ENCODE measurements around the gene FGF12. TPM values are rescaled to one million over a fixed set of nuclear protein-coding genes. Genes with fewer than 3 reads are reported as not detected.

The FGF12 gene
- total RNA-seq, 1 donor from 2014 or later: not detected

- Mint-ChIP-seq H3K27me3 (ENCODE audit: low read depth) (peaks cover 14% of the 10 kb centered on the region), H3K36me3 (ENCODE audit: low read depth) (no peaks in the 10 kb centered on the region), H3K4me3 (ENCODE audit: low read depth) (no peak overlapping the region), H3K27ac (no peak overlapping the region), H3K4me1 (ENCODE audit: low read depth) (no peaks in the 10 kb centered on the region), H3K9me3 (no peaks in the 10 kb centered on the region)
- DNase-seq (ENCODE audit: low spot score): no peak
- intact Hi-C loops (cut with micrococcal nuclease): no loop called here
Observed at GRCh38 chr3:192570315-192570714, 157.0 kb downstream of the FGF12 start.

- no peaks in the 10 kb centered on the region for H3K9me3 Mint-ChIP-seq
- H3K4me1 Mint-ChIP-seq (ENCODE audit: low read depth): no peaks in the 10 kb centered on the region
- no peak overlapping the region for H3K27ac Mint-ChIP-seq
- DNase-seq (ENCODE audit: low spot score): peak; percentile 31
- intact Hi-C loops (cut with micrococcal nuclease): loop anchor here (1.0 to 5.0 kb wide), 3 partner anchors 237 to 1006 kb away; no protein-coding TSS in a partner anchor
- H3K27me3 Mint-ChIP-seq (ENCODE audit: low read depth): peaks cover 11% of the 10 kb centered on the region
- H3K4me3 Mint-ChIP-seq (ENCODE audit: low read depth): no peak overlapping the region
- H3K36me3 Mint-ChIP-seq (ENCODE audit: low read depth): no peaks in the 10 kb centered on the region
Observed at GRCh38 chr3:192566706-192567290, 160.5 kb downstream of the FGF12 start.

DNA sequence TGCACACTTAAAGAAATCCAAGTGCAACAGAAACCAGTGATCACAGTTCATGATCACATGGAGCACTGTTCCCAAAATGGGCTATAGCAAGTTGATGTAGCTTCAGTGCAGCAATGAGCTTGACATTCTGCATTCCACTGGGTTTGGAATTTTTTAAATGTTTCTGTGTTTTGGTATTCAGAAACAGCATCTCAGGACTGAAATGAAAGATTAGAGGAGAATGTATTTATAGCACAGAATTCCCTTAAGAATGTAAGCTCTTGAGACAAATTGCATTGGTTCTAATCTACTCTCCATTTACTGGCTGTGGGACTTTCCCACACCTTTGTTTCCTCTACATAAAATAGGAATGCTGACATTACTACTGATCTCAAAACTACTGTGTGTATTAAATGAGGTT is 162.7 kb downstream of the FGF12 start:
- H3K4me1 Mint-ChIP-seq (ENCODE audit: low read depth): no peaks in the 10 kb centered on the region
- intact Hi-C loops (cut with micrococcal nuclease): loop anchor here (5.0 kb wide), 1 partner anchor 1008 kb away; no protein-coding TSS in a partner anchor
- H3K4me3 Mint-ChIP-seq (ENCODE audit: low read depth): no peak overlapping the region
- no peak for DNase-seq (ENCODE audit: low spot score)
- no peak overlapping the region for H3K27ac Mint-ChIP-seq
- H3K9me3 Mint-ChIP-seq: no peaks in the 10 kb centered on the region
- H3K36me3 Mint-ChIP-seq (ENCODE audit: low read depth): no peaks in the 10 kb centered on the region
- H3K27me3 Mint-ChIP-seq (ENCODE audit: low read depth): peaks cover 1% of the 10 kb centered on the region

DNA sequence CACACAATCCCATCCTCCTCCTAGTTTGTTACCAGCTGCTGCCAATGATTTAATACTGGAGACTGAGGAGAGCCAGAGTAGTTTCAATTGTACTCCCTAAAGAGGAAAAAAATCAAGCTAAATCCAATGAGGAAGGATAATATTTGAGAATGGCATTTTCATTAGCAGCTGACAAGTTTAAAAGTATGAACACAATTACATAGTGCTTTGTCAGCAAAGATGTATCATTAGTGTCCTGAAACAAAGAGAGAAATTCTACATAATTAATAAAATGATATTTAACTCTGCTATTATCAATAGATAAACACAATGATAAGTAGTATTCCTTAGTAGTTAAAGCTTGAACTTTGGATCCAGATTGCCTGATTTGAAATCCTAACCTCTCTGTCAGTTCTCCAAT is 163.9 kb downstream of the FGF12 start:
- H3K27me3 Mint-ChIP-seq (ENCODE audit: low read depth): no peaks in the 10 kb centered on the region
- no peaks in the 10 kb centered on the region for H3K4me1 Mint-ChIP-seq (ENCODE audit: low read depth)
- H3K4me3 Mint-ChIP-seq (ENCODE audit: low read depth): no peak overlapping the region
- H3K27ac Mint-ChIP-seq: no peak overlapping the region
- DNase-seq (ENCODE audit: low spot score): no peak
- H3K36me3 Mint-ChIP-seq (ENCODE audit: low read depth): no peaks in the 10 kb centered on the region
- intact Hi-C loops (cut with micrococcal nuclease): no loop called here
- H3K9me3 Mint-ChIP-seq: no peaks in the 10 kb centered on the region

DNA sequence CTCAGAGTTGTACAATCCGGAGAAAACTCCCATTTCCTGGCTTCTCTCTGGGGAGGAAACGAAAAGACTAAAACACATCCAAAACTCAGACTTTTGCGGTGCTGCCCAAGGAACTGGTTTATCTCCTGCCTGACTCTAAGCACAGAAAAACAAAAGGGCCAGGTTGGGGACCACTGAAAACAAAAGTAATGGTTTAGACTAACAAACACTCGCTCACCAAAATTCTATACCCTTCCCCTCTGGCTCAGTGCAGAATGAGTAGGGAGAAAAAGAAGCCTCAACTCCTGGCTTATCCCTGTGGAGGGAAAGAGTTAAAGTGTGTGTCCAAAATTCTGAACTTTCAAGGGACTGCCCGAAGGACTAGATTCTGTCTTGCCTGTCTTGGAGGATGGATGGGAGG is 173.6 kb downstream of the FGF12 start:
- H3K4me3 Mint-ChIP-seq (ENCODE audit: low read depth): no peak overlapping the region

GRCh38 chr3:192550356-192550755 is 177.0 kb downstream of the FGF12 start:
- Mint-ChIP-seq H3K36me3 (ENCODE audit: low read depth) (no peaks in the 10 kb centered on the region), H3K27me3 (ENCODE audit: low read depth) (no peaks in the 10 kb centered on the region), H3K27ac (no peak overlapping the region), H3K9me3 (no peaks in the 10 kb centered on the region), H3K4me1 (ENCODE audit: low read depth) (no peaks in the 10 kb centered on the region), H3K4me3 (ENCODE audit: low read depth) (no peak overlapping the region)
- intact Hi-C loops (cut with micrococcal nuclease): no loop called here
- no peak for DNase-seq (ENCODE audit: low spot score)

More for the DNA sequence above, 173.6 kb downstream of the FGF12 start:
- Mint-ChIP-seq H3K4me1 (ENCODE audit: low read depth) (no peaks in the 10 kb centered on the region), H3K9me3 (no peaks in the 10 kb centered on the region), H3K36me3 (ENCODE audit: low read depth) (no peaks in the 10 kb centered on the region), H3K27ac (no peak overlapping the region), H3K27me3 (ENCODE audit: low read depth) (no peaks in the 10 kb centered on the region)
- no peak for DNase-seq (ENCODE audit: low spot score)
- intact Hi-C loops (cut with micrococcal nuclease): no loop called here

DNA sequence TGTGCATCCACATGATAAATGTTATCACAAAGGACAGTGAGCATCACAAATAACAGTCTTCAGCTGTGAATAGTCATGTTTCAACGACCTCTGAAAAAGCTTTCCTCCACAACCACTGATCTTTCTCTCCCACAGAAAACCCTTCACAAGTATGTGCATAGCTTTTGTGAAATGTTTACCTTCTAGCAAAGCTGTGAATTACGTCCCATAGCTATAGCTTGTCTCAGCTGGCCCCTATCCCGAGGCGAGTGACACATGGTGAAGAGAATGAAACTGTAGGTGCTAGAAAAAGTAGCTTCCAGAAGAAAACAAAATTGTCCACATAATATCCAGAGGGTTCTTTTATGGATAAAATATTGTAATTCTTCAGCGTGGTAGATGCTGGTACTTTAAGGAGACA is 182.0 kb downstream of the FGF12 start:
- Mint-ChIP-seq H3K4me3 (ENCODE audit: low read depth) (no peak overlapping the region), H3K27ac (no peak overlapping the region), H3K36me3 (ENCODE audit: low read depth) (no peaks in the 10 kb centered on the region), H3K4me1 (ENCODE audit: low read depth) (no peaks in the 10 kb centered on the region), H3K9me3 (no peaks in the 10 kb centered on the region), H3K27me3 (ENCODE audit: low read depth) (no peaks in the 10 kb centered on the region)
- intact Hi-C loops (cut with micrococcal nuclease): no loop called here
- no peak for DNase-seq (ENCODE audit: low spot score)

GRCh38 chr3:192543163-192543562 is 184.2 kb downstream of the FGF12 start:
- no peak overlapping the region for H3K4me3 Mint-ChIP-seq (ENCODE audit: low read depth)
- H3K9me3 Mint-ChIP-seq: no peaks in the 10 kb centered on the region
- H3K27me3 Mint-ChIP-seq (ENCODE audit: low read depth): no peaks in the 10 kb centered on the region
- no peak overlapping the region for H3K27ac Mint-ChIP-seq
- no peaks in the 10 kb centered on the region for H3K36me3 Mint-ChIP-seq (ENCODE audit: low read depth)
- no peaks in the 10 kb centered on the region for H3K4me1 Mint-ChIP-seq (ENCODE audit: low read depth)
- intact Hi-C loops (cut with micrococcal nuclease): no loop called here
- no peak for DNase-seq (ENCODE audit: low spot score)

GRCh38 chr3:192516820-192517219 is 210.5 kb downstream of the FGF12 start:
- DNase-seq (ENCODE audit: low spot score): no peak
- H3K27ac Mint-ChIP-seq: no peak overlapping the region
- no peaks in the 10 kb centered on the region for H3K4me1 Mint-ChIP-seq (ENCODE audit: low read depth)
- H3K9me3 Mint-ChIP-seq: no peaks in the 10 kb centered on the region
- H3K36me3 Mint-ChIP-seq (ENCODE audit: low read depth): no peaks in the 10 kb centered on the region
- no peak overlapping the region for H3K4me3 Mint-ChIP-seq (ENCODE audit: low read depth)
- peaks cover 34% of the 10 kb centered on the region for H3K27me3 Mint-ChIP-seq (ENCODE audit: low read depth)
- intact Hi-C loops (cut with micrococcal nuclease): no loop called here

DNA sequence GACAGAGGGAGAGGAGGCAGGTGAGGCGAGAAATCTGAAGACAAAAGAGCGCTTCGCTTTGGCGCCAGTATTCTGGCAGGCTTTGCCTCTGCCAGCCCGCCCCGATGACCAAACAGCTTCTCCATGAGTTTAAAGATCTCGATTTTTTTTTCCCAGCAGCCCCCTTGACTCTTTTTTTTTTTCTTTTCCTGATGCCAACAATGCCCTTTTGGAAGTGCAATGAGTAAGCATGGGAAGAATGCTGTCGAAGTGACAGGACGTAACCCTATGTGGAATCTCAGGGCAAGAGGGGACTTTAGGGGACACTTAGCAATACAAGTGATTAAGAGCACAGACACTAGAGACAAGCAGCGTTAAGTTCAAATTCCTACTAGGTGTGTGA is 211.7 kb downstream of the FGF12 start:
- Mint-ChIP-seq H3K4me3 (ENCODE audit: low read depth) (no peak overlapping the region), H3K4me1 (ENCODE audit: low read depth) (no peaks in the 10 kb centered on the region), H3K27me3 (ENCODE audit: low read depth) (peaks cover 34% of the 10 kb centered on the region), H3K27ac (no peak overlapping the region), H3K9me3 (no peaks in the 10 kb centered on the region), H3K36me3 (ENCODE audit: low read depth) (no peaks in the 10 kb centered on the region)
- intact Hi-C loops (cut with micrococcal nuclease): no loop called here
- no peak for DNase-seq (ENCODE audit: low spot score)

- H3K4me3 Mint-ChIP-seq (ENCODE audit: low read depth): peak overlapping the region; percentile 17
- peaks cover 34% of the 10 kb centered on the region for H3K27me3 Mint-ChIP-seq (ENCODE audit: low read depth)
- no peak overlapping the region for H3K27ac Mint-ChIP-seq
- H3K9me3 Mint-ChIP-seq: no peaks in the 10 kb centered on the region
- H3K4me1 Mint-ChIP-seq (ENCODE audit: low read depth): no peaks in the 10 kb centered on the region
- intact Hi-C loops (cut with micrococcal nuclease): no loop called here
- no peak for DNase-seq (ENCODE audit: low spot score)
- H3K36me3 Mint-ChIP-seq (ENCODE audit: low read depth): no peaks in the 10 kb centered on the region
Observed at GRCh38 chr3:192514754-192515663, 212.3 kb downstream of the FGF12 start.

DNA sequence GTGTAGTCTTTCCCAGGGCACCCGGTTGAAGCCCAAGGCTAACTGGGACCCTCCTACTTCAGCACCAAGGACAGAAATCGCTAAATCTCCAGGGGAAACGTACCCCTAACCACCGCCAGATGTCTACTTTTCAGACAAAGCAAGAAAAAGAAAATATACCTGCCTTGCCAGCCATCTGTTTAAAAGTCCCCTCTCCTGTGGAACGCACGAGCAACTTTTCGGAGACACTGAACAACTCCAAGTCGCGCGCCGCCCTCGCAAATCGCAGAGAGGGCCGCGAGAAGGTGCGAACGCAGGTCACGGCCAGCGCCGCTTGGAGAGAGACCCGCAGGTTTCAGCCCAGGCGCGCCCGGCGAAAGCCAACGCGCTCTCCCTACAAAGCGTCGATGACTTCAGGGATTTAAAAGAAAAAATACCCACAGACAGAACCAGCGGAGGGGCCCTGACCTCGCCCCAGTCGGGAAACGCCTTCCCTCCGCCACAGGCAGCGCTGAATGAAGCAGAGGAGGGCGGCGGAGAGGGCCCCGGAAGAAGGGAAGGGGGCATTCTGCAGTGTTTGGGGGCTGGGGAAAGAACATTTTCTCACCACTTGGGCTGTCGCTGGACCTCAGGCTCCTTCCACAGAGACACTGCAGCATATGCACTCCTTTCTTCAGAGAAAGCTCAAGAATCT is 213.1 kb downstream of the FGF12 start:
- intact Hi-C loops (cut with micrococcal nuclease): no loop called here
- Mint-ChIP-seq H3K4me1 (ENCODE audit: low read depth) (no peaks in the 10 kb centered on the region), H3K9me3 (no peaks in the 10 kb centered on the region), H3K27me3 (ENCODE audit: low read depth) (peaks cover 34% of the 10 kb centered on the region), H3K4me3 (ENCODE audit: low read depth) (no peak overlapping the region), H3K27ac (no peak overlapping the region), H3K36me3 (ENCODE audit: low read depth) (no peaks in the 10 kb centered on the region)
- no peak for DNase-seq (ENCODE audit: low spot score)

- no peaks in the 10 kb centered on the region for H3K4me1 Mint-ChIP-seq (ENCODE audit: low read depth)
- no peaks in the 10 kb centered on the region for H3K27me3 Mint-ChIP-seq (ENCODE audit: low read depth)
- H3K36me3 Mint-ChIP-seq (ENCODE audit: low read depth): no peaks in the 10 kb centered on the region
- intact Hi-C loops (cut with micrococcal nuclease): no loop called here
- H3K4me3 Mint-ChIP-seq (ENCODE audit: low read depth): no peak overlapping the region
- no peak for DNase-seq (ENCODE audit: low spot score)
- H3K27ac Mint-ChIP-seq: no peak overlapping the region
- no peaks in the 10 kb centered on the region for H3K9me3 Mint-ChIP-seq
Observed at GRCh38 chr3:192505731-192506130, 221.6 kb downstream of the FGF12 start.
